ENCODE measurements around the gene TSC22D1.

- no peak for TF ChIP-seq CTCF (IDR thresholded peaks at IDR 0.05)
- TF ChIP-seq POLR2A (IDR thresholded peaks at IDR 0.05) = no peak
These were observed 104.4 kb downstream of the TSC22D1 start for GRCh38 chr13:44471686-44472085.

Measured in Peyer's patch (tissue), 4 donors.